ENCODE measurements around the gene SNX9.
"Not testable (repeated sequence)": the region's sequence is repeated elsewhere in the genome, so short reads cannot be mapped to it uniquely, and the experiment has no call there.

SNX9 gene

GRCh38 chr6:157967486-157967885 is 144.4 kb downstream of the SNX9 start:
- DNase-seq (ENCODE audit: low spot score) = no peak
- TF ChIP-seq, protein P1, sequence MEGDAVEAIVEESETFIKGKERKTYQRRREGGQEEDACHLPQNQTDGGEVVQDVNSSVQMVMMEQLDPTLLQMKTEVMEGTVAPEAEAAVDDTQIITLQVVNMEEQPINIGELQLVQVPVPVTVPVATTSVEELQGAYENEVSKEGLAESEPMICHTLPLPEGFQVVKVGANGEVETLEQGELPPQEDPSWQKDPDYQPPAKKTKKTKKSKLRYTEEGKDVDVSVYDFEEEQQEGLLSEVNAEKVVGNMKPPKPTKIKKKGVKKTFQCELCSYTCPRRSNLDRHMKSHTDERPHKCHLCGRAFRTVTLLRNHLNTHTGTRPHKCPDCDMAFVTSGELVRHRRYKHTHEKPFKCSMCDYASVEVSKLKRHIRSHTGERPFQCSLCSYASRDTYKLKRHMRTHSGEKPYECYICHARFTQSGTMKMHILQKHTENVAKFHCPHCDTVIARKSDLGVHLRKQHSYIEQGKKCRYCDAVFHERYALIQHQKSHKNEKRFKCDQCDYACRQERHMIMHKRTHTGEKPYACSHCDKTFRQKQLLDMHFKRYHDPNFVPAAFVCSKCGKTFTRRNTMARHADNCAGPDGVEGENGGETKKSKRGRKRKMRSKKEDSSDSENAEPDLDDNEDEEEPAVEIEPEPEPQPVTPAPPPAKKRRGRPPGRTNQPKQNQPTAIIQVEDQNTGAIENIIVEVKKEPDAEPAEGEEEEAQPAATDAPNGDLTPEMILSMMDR (IDR thresholded peaks at IDR 0.05; ENCODE audit: extremely low read depth, missing control alignments) = no peak

- not testable (repeated sequence) for DNase-seq (ENCODE audit: low spot score)
Observed at GRCh38 chr6:157972177-157972576, 149.1 kb downstream of the SNX9 start.

GRCh38 chr6:157974341-157974894 is 151.4 kb downstream of the SNX9 start:
- DNase-seq (ENCODE audit: low spot score) = no peak
- TF ChIP-seq, protein P1 (IDR thresholded peaks at IDR 0.05; ENCODE audit: extremely low read depth, missing control alignments) = no peak

- DNase-seq (ENCODE audit: low spot score) = no peak
- TF ChIP-seq, protein P1 (IDR thresholded peaks at IDR 0.05; ENCODE audit: extremely low read depth, missing control alignments) = no peak
Observed at GRCh38 chr6:157974967-157975366, 151.9 kb downstream of the SNX9 start.

GRCh38 chr6:157975456-157975855 is 152.4 kb downstream of the SNX9 start:
- TF ChIP-seq, protein P1 (IDR thresholded peaks at IDR 0.05; ENCODE audit: extremely low read depth, missing control alignments) = no peak
- DNase-seq (ENCODE audit: low spot score) = no peak

DNA sequence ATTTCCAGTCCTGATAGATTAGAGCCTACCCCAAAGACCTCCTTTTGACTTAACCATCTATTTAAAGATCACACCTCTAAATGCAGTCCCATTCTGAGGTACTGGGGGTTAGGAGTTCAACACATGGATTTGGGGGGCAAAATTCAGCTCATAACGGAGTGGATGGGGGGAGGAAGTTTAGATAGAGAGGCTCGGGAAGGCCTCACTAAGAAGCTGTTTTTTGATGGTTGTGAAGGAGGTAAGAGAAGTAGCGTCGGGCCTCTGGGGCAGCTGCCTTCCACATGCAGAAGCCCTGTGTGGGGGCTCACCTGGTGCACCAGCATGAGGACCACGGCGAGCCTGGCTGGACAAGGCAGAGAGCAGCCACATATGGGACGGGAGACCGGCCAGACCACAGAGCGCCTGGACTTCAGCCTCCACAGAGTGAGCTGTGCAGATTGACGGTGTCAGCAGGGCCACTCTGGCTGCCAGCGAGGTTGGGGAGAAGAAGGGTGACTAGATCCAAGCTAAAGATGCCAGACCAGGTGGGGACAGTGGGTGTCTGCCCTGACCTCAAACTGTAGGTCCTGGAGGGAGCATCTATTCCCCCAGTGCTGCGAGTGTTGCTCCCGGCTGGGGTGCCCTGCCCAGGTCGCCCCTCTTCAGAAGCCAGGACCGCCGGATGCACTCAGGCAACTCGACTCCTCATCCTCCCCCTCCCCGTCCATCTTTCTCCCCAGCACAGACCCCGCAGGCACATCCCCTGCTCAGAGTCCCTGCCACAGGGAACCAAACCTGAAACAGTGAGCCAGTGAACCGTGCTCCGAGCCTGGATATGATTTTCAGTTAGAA is 153.5 kb downstream of the SNX9 start:
- no peak for DNase-seq (ENCODE audit: low spot score)
- TF ChIP-seq, protein P1 (IDR thresholded peaks at IDR 0.05; ENCODE audit: extremely low read depth, missing control alignments) = no peak

DNA sequence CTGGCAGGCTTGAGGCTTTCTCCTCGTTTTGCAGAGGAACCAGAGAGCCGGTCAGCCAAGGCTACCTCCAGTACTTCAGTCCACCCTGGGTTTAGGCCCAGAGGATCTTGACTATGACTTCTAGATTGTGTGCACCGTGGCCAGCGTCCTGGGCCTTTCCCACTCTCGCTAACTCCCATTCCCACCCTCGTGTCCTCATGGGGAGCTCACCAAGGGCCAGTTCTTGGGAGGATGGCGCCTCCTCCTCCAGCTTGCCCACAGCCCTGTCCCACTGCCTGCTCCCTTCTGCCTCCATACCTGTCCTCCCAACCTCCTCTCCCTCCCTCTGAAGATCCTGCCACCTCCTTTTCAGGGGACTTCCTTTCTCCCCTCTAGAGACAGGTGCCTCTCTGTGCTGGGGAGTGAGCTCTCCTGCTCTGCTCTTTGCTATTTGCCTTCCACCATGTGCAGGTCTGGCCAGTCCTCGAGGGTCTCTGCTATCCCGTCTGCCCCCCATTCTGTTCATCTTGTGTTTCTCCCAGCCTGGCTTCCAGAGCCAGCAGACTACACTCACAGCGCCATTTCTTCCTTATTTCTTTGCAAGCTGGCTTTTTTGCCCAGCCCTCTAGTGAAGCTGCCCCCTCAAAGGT is 154.2 kb downstream of the SNX9 start:
- no peak for DNase-seq (ENCODE audit: low spot score)

More for the DNA sequence above, 154.2 kb downstream of the SNX9 start:
- TF ChIP-seq, protein P1 (IDR thresholded peaks at IDR 0.05; ENCODE audit: extremely low read depth, missing control alignments) = no peak
